HG02870 (cell line): ENCODE measurements around the gene DCD.
"Not testable (repeated sequence)": the region's sequence is repeated elsewhere in the genome, so short reads cannot be mapped to it uniquely, and the experiment has no call there.

Experiments used
- ATAC-seq: cut with Tn5 transposase; IDR thresholded peaks from one replicate; pipeline ENCODE4 v1.9.1; 2021; ENCODE audit warnings: mild to moderate bottlenecking, moderate library complexity; ENCODE audit not compliant: unreplicated experiment

DCD gene

GRCh38 chr12:54648265-54648664 is at the start of gene DCD:
Gene DCD, minus strand, starts transcription at chr12:54648365. Its CDS starts 62 bp downstream, at chr12:54648303.
- no peak for ATAC-seq

- ATAC-seq = no peak
These were observed 49.7 kb upstream of the DCD start for GRCh38 chr12:54697851-54698250.

- peak; percentile 93 for ATAC-seq
These were observed 44.2 kb upstream of the DCD start for GRCh38 chr12:54692353-54692752.

GRCh38 chr12:54689984-54690383 is 41.8 kb upstream of the DCD start:
- ATAC-seq = no peak

- no peak for ATAC-seq
These were observed 40.8 kb upstream of the DCD start for GRCh38 chr12:54689034-54689372.

- ATAC-seq = no peak
These were observed 40.3 kb upstream of the DCD start for GRCh38 chr12:54688309-54689033.

GRCh38 chr12:54684636-54685630 is 36.8 kb upstream of the DCD start:
- no peak for ATAC-seq

GRCh38 chr12:54683398-54683797 is 35.2 kb upstream of the DCD start:
- no peak for ATAC-seq

- no peak for ATAC-seq
These were observed 34.5 kb upstream of the DCD start for GRCh38 chr12:54682674-54683073.

- peak; percentile 70 for ATAC-seq
These were observed 32.2 kb upstream of the DCD start for GRCh38 chr12:54680374-54680773.

- ATAC-seq = no peak
These were observed 30.0 kb upstream of the DCD start for GRCh38 chr12:54678131-54678530.

GRCh38 chr12:54667945-54668344 is 19.8 kb upstream of the DCD start:
- no peak for ATAC-seq

GRCh38 chr12:54666008-54666407 is 17.8 kb upstream of the DCD start:
- no peak for ATAC-seq

- ATAC-seq = not testable (repeated sequence)
These were observed 17.0 kb upstream of the DCD start for GRCh38 chr12:54665022-54665635.

- no peak for ATAC-seq
These were observed 15.4 kb upstream of the DCD start for GRCh38 chr12:54663603-54664002.

- ATAC-seq = no peak
These were observed 13.9 kb upstream of the DCD start for GRCh38 chr12:54662026-54662425.

- ATAC-seq = no peak
These were observed 12.9 kb upstream of the DCD start for GRCh38 chr12:54661048-54661447.

- ATAC-seq = no peak
These were observed 12.3 kb upstream of the DCD start for GRCh38 chr12:54660320-54660962.

- peak; percentile 74 for ATAC-seq
These were observed 10.4 kb upstream of the DCD start for GRCh38 chr12:54658306-54659264.

GRCh38 chr12:54657105-54657607 is 9.0 kb upstream of the DCD start:
- no peak for ATAC-seq
